H1 (cell line): ENCODE measurements around the gene DAPK2. TPM values are rescaled to one million over a fixed set of nuclear protein-coding genes. Genes with fewer than 3 reads are reported as not detected.

ENCODE experiments used
- CEBPB ChIP-seq: IDR thresholded peaks from 2 replicates; pipeline ENCODE4 v1.6.1; 2012; ENCODE audit warnings: low read depth, low read length
- RFX5 ChIP-seq: IDR thresholded peaks from 2 replicates; pipeline ENCODE4 v1.6.1; 2011; ENCODE audit warnings: low read depth, low read length, improper control_type of control experiment, borderline replicate concordance
- SUZ12 ChIP-seq: fragments of 200-600 bp; sonication (generic); IDR thresholded peaks from 2 replicates; pipeline ENCODE4 v1.6.1; 2012; ENCODE audit warnings: mild to moderate bottlenecking, inconsistent platforms, low read length, moderate library complexity, mixed read lengths
- polyA plus RNA-seq, 7 experiments: library from polyadenylated mRNA; depleted of rRNA in 3 of 7; stranded (reverse) in 5 of 7; unstranded in 2 of 7; fragments of >200 nt in 5 of 7; fragments of 200-250 nt in 2 of 7; gene quantifications; 1 replicate in 5 of 7; 2 replicates in 1 of 7; 4 replicates in 1 of 7; pipeline versions ENCODE4 v1.2.1 to v1.2.3, GENCODE V29; 2011 to 2013; ENCODE audit warnings: missing spikeins in 2 of 7, mixed read lengths in 2 of 7
- total RNA-seq: library from RNA; stranded (reverse); fragmentation: NEBNext Ultra II Directional; extraction: Animal tissue kit (Norgen Biotek cat#: 25700); gene quantifications from 2 replicates; pipeline ENCODE4 v1.2.1, GENCODE V29; 2021
- TF ChIP-seq, protein P1 (sequence below): fragments of 300-600 bp; sonication (generic); IDR thresholded peaks from 2 replicates; pipeline ENCODE4 v1.7.1; 2012; ENCODE audit warnings: low read length, moderate library complexity, mild to moderate bottlenecking, inconsistent platforms; ENCODE audit not compliant: insufficient replicate concordance
- TF ChIP-seq, protein P2 (sequence below): IDR thresholded peaks from 2 replicates; pipeline ENCODE4 v1.6.1; 2011; ENCODE audit warnings: low read depth, mild to moderate bottlenecking, low read length; ENCODE audit not compliant: insufficient read depth

Gene DAPK2
- total and polyA plus RNA-seq, 2 of the 8 experiments (the other 6 are each of a cell fraction or from before 2014, with no cell fraction given): 1.8 to 2.9 TPM

DNA sequence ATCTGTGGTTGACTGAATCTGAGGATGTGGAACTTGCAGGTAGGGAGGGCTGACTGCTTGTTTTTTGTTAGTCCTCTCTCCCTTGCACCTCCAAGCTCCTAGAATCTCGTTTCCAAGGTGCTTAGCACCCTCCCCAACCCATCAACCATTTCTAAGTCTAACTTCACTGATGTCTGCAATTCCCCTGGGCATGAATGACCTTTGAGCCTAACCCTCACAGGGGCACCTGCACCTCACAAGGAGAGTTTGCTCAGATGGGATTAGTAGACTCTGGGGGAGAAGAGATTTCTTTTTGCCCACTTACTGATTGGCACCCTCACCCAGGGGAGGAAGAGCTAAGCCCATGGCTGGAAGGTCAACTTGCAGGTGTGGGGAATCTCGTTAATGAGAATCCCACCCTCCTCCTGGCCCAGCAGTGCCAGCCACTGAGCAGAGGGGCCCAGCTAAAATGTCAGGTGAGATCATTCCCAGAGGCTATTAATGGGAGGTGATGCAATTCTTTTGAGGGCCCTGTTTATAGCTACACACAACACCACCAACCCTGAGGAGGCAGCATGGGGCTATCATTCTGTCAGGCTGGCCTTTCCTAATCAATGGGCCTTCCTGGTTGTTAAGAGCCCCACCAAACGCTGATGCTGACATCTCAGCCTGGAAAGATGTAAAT, 130.9 kb downstream of the DAPK2 start (continued):
- TF ChIP-seq, protein P1, sequence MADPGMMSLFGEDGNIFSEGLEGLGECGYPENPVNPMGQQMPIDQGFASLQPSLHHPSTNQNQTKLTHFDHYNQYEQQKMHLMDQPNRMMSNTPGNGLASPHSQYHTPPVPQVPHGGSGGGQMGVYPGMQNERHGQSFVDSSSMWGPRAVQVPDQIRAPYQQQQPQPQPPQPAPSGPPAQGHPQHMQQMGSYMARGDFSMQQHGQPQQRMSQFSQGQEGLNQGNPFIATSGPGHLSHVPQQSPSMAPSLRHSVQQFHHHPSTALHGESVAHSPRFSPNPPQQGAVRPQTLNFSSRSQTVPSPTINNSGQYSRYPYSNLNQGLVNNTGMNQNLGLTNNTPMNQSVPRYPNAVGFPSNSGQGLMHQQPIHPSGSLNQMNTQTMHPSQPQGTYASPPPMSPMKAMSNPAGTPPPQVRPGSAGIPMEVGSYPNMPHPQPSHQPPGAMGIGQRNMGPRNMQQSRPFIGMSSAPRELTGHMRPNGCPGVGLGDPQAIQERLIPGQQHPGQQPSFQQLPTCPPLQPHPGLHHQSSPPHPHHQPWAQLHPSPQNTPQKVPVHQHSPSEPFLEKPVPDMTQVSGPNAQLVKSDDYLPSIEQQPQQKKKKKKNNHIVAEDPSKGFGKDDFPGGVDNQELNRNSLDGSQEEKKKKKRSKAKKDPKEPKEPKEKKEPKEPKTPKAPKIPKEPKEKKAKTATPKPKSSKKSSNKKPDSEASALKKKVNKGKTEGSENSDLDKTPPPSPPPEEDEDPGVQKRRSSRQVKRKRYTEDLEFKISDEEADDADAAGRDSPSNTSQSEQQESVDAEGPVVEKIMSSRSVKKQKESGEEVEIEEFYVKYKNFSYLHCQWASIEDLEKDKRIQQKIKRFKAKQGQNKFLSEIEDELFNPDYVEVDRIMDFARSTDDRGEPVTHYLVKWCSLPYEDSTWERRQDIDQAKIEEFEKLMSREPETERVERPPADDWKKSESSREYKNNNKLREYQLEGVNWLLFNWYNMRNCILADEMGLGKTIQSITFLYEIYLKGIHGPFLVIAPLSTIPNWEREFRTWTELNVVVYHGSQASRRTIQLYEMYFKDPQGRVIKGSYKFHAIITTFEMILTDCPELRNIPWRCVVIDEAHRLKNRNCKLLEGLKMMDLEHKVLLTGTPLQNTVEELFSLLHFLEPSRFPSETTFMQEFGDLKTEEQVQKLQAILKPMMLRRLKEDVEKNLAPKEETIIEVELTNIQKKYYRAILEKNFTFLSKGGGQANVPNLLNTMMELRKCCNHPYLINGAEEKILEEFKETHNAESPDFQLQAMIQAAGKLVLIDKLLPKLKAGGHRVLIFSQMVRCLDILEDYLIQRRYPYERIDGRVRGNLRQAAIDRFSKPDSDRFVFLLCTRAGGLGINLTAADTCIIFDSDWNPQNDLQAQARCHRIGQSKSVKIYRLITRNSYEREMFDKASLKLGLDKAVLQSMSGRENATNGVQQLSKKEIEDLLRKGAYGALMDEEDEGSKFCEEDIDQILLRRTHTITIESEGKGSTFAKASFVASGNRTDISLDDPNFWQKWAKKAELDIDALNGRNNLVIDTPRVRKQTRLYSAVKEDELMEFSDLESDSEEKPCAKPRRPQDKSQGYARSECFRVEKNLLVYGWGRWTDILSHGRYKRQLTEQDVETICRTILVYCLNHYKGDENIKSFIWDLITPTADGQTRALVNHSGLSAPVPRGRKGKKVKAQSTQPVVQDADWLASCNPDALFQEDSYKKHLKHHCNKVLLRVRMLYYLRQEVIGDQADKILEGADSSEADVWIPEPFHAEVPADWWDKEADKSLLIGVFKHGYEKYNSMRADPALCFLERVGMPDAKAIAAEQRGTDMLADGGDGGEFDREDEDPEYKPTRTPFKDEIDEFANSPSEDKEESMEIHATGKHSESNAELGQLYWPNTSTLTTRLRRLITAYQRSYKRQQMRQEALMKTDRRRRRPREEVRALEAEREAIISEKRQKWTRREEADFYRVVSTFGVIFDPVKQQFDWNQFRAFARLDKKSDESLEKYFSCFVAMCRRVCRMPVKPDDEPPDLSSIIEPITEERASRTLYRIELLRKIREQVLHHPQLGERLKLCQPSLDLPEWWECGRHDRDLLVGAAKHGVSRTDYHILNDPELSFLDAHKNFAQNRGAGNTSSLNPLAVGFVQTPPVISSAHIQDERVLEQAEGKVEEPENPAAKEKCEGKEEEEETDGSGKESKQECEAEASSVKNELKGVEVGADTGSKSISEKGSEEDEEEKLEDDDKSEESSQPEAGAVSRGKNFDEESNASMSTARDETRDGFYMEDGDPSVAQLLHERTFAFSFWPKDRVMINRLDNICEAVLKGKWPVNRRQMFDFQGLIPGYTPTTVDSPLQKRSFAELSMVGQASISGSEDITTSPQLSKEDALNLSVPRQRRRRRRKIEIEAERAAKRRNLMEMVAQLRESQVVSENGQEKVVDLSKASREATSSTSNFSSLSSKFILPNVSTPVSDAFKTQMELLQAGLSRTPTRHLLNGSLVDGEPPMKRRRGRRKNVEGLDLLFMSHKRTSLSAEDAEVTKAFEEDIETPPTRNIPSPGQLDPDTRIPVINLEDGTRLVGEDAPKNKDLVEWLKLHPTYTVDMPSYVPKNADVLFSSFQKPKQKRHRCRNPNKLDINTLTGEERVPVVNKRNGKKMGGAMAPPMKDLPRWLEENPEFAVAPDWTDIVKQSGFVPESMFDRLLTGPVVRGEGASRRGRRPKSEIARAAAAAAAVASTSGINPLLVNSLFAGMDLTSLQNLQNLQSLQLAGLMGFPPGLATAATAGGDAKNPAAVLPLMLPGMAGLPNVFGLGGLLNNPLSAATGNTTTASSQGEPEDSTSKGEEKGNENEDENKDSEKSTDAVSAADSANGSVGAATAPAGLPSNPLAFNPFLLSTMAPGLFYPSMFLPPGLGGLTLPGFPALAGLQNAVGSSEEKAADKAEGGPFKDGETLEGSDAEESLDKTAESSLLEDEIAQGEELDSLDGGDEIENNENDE: no peak
- TF ChIP-seq CEBPB (peak; percentile 41; the same call in 1 of the 2 replicates), RFX5 (no peak), SUZ12 (no peak)
- TF ChIP-seq, protein P2, sequence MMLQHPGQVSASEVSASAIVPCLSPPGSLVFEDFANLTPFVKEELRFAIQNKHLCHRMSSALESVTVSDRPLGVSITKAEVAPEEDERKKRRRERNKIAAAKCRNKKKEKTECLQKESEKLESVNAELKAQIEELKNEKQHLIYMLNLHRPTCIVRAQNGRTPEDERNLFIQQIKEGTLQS: 0 out of 2 replicates have a peak, but pooled peaks have one; percentile 22
